HG02973 (cell line): Measurements from ENCODE around the gene NPIPB8.
"Not testable (repeated sequence)": the region's sequence is repeated elsewhere in the genome, so short reads cannot be mapped to it uniquely, and the experiment has no call there.

Experiments used
- ATAC-seq: cut with Tn5 transposase; IDR thresholded peaks from one replicate; pipeline ENCODE4 v1.9.1; 2021; ENCODE audit warnings: moderate library complexity; ENCODE audit not compliant: unreplicated experiment

Gene NPIPB8

GRCh38 chr16:28606291-28607115 lies 31.4 kb upstream of the NPIPB8 start:
- ATAC-seq, result no peak

- ATAC-seq, result no peak
Observed at GRCh38 chr16:28607116-28607623, 30.7 kb upstream of the NPIPB8 start.

- not testable (repeated sequence) for ATAC-seq
Observed at GRCh38 chr16:28607681-28608495, 30.0 kb upstream of the NPIPB8 start.

GRCh38 chr16:28608496-28608808 lies 29.4 kb upstream of the NPIPB8 start:
- not testable (repeated sequence) for ATAC-seq

- not testable (repeated sequence) for ATAC-seq
Observed at GRCh38 chr16:28608867-28609596, 28.8 kb upstream of the NPIPB8 start.

GRCh38 chr16:28609631-28610594 lies 28.0 kb upstream of the NPIPB8 start, which contains the start of gene SULT1A1:
Gene SULT1A1, minus strand, starts transcription at chr16:28610044. Its CDS starts 1,189 bp downstream, at chr16:28608855.
- ATAC-seq, result no peak

- ATAC-seq, result no peak
Observed at GRCh38 chr16:28610595-28611191, 27.2 kb upstream of the NPIPB8 start.

- ATAC-seq, result not testable (repeated sequence)
Observed at GRCh38 chr16:28612359-28613280, 25.2 kb upstream of the NPIPB8 start.

- not testable (repeated sequence) for ATAC-seq
Observed at GRCh38 chr16:28613912-28614311, 24.0 kb upstream of the NPIPB8 start.

GRCh38 chr16:28614561-28614960 lies 23.3 kb upstream of the NPIPB8 start:
- ATAC-seq, result not testable (repeated sequence)

GRCh38 chr16:28615486-28616223 lies 22.2 kb upstream of the NPIPB8 start:
- not testable (repeated sequence) for ATAC-seq

- not testable (repeated sequence) for ATAC-seq
Observed at GRCh38 chr16:28616224-28616577, 21.7 kb upstream of the NPIPB8 start.

GRCh38 chr16:28616636-28617035 lies 21.2 kb upstream of the NPIPB8 start:
- ATAC-seq, result no peak

GRCh38 chr16:28617874-28618273 lies 20.0 kb upstream of the NPIPB8 start:
- ATAC-seq, result no peak

GRCh38 chr16:28620316-28620715 lies 17.5 kb upstream of the NPIPB8 start:
- ATAC-seq, result not testable (repeated sequence)

GRCh38 chr16:28621481-28622155 lies 16.2 kb upstream of the NPIPB8 start:
- no peak for ATAC-seq

- ATAC-seq, result not testable (repeated sequence)
Observed at GRCh38 chr16:28622532-28623171, 15.2 kb upstream of the NPIPB8 start.
